WERI-Rb-1 (cell line): Measurements from ENCODE around the gene LMO4.

Source experiments
- DNase-seq: peaks from one replicate; pipeline ENCODE4 v3.0.0-alpha.2; 2020
- H3K27ac ChIP-seq: fragments of 250-450 bp; sonication (Bioruptor Pico); 2 replicates; pipeline ENCODE4 v1.5.1; 2020; ENCODE audit warnings: mild to moderate bottlenecking, moderate library complexity
- H3K27me3 ChIP-seq: fragments of 250-450 bp; sonication (Bioruptor Pico); 2 replicates; pipeline ENCODE4 v1.5.1; 2021; ENCODE audit warnings: mild to moderate bottlenecking, low read depth, moderate library complexity; ENCODE audit not compliant: insufficient read depth, severe bottlenecking
- H3K36me3 ChIP-seq: fragments of 250-450 bp; sonication (Bioruptor Pico); 2 replicates; pipeline ENCODE4 v1.5.1; 2020; ENCODE audit warnings: mild to moderate bottlenecking, moderate library complexity
- H3K4me3 ChIP-seq: 2 replicates; pipeline ENCODE4 v1.5.1; 2011; ENCODE audit warnings: low read depth, mild to moderate bottlenecking, control low read depth, low read length
- H3K9me3 ChIP-seq: fragments of 250-450 bp; sonication (Bioruptor Pico); 2 replicates; pipeline ENCODE4 v1.5.1; 2021; ENCODE audit warnings: mild to moderate bottlenecking, moderate library complexity; ENCODE audit not compliant: severe bottlenecking
- TF ChIP-seq, protein P1 (sequence below): IDR thresholded peaks from 2 replicates; pipeline ENCODE4 v1.5.1; 2011; ENCODE audit warnings: low read depth, mild to moderate bottlenecking, control low read depth, inconsistent platforms, low read length

Gene LMO4

DNA sequence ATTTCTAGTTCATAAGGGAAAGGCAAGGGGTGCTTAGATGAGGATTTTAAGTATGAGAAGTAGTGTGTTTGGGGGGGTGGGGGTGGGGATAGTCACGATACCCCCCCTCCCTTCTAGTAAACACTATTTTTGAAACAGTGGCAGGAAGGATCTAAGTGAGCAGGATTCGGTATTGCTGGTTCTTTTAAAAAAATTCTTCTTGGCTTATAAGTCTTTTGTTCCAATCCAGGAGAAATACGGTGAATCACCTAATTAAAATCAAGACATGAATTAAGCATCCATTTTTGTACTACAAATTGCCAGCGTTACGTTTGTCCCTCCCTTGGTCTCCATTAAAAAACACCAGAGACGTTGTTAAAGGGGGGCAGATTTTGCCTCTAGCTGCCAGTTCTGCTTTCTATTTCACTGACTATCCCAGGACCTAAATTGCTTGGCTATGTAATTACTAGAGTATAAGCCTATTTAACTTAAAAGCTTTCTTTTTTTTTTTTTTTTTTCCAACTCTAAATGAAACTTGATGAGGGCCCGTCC, 911 bp downstream of the LMO4 start:
- no peaks in the 10 kb centered on the region for H3K9me3 ChIP-seq
- no peak for DNase-seq
- H3K27ac ChIP-seq = peak overlapping the region; percentile 78
- TF ChIP-seq, protein P1, sequence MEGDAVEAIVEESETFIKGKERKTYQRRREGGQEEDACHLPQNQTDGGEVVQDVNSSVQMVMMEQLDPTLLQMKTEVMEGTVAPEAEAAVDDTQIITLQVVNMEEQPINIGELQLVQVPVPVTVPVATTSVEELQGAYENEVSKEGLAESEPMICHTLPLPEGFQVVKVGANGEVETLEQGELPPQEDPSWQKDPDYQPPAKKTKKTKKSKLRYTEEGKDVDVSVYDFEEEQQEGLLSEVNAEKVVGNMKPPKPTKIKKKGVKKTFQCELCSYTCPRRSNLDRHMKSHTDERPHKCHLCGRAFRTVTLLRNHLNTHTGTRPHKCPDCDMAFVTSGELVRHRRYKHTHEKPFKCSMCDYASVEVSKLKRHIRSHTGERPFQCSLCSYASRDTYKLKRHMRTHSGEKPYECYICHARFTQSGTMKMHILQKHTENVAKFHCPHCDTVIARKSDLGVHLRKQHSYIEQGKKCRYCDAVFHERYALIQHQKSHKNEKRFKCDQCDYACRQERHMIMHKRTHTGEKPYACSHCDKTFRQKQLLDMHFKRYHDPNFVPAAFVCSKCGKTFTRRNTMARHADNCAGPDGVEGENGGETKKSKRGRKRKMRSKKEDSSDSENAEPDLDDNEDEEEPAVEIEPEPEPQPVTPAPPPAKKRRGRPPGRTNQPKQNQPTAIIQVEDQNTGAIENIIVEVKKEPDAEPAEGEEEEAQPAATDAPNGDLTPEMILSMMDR = no peak
- H3K27me3 ChIP-seq = no peaks in the 10 kb centered on the region
- peak overlapping the region; percentile 87 for H3K4me3 ChIP-seq
- H3K36me3 ChIP-seq = peaks cover 29% of the 10 kb centered on the region

DNA sequence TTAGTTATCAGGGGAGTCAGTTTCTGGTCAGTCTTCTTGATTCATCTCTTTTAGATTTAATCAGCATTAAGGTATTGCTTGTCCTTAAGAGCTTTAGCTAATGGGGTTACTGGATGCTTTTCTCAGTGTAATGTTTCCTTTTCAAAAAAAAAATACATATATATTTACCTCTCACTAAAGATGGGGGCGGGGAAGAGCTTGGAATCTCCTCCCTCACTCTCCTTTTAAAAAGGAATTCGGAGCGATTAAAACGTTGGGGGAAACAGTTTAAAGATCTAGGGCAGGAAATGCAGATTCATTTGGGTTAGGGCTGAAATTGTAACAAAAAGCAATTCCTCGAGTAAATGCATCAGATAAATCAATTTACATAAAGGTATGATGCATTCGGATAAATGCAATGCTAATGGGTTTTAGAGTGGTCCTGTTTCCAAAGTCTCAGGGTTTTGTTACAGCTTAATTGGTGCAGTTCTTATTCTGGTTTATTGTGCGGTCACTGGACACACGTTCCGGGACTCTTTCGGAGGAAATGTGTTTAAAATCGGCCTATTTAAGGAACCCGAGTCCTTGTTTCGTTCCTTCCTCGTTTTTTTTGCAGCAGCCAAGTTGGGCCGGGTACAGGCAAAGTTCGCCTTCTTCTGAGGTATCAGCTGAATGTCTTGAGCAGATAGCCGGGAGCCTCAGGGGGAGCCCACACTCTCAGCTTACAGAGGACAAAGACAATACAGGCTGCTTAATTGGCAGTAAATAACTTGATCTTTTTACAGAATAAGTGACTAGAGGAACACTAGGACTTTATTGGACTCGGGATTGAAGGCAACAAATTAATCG, 1.6 kb downstream of the LMO4 start:
- peak overlapping the region; percentile 78 for H3K27ac ChIP-seq
- no peaks in the 10 kb centered on the region for H3K27me3 ChIP-seq
- peak overlapping the region; percentile 87 for H3K4me3 ChIP-seq
- peak; percentile 59 for DNase-seq
- no peaks in the 10 kb centered on the region for H3K9me3 ChIP-seq
- peaks cover 30% of the 10 kb centered on the region for H3K36me3 ChIP-seq
- TF ChIP-seq, protein P1 = no peak

DNA sequence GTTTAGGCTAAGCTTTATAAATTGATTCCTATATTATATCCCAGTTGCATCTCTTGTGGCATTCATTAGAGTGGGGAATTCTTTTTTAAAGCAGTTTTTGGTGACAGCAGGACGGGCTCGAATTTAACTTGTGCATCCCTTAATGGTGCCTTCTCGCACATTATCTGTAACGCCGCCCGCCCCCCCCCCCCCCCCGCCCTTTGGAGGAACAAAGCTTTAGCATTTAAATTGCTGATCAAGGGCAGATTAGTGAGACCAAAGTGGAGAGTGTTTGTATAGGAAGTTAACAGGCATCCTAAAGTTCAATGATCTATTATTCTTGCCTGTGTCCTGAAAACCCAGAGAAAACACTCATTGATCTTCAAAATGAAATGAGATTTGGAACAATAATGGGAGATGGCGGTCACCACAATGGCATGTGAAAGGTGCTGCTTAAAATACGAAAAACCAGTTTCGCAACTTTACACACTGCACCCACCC, 2.2 kb downstream of the LMO4 start:
- no peak for DNase-seq

DNA sequence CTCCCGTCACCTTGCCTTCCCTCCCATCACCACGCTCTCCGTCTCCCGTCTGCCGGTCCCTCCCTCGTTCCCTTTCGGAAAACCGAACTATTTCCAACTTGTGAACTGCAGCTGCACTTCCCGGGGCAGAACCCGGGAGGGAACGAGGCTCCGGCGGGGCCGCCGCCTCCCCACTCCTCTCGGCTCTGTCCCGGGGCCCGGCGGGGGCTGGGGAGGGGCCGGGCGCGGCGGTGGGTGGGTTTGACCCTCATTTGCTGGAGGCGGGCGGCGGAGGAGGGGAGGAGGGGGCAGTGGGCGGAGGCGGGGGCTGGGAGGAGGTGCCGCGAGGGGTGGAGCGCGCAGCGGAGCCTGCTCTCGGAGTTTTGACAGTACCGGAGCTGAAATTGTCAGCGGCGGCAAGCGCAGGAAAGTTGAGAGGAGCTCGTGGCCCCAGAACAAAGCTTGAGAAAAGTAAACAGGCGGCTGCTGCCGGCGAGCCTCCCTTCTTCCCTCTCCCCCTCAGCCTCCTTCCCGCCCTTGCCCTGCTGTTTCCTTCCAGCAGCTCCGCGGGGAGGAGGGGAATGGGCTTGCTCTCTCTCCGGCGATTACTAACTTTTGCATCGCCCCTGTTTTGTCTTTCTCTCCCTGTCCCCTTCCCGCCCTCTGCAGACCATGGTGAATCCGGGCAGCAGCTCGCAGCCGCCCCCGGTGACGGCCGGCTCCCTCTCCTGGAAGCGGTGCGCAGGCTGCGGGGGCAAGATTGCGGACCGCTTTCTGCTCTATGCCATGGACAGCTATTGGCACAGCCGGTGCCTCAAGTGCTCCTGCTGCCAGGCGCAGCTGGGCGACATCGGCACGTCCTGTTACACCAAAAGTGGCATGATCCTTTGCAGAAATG, 2.9 kb downstream of the LMO4 start:
- Histone ChIP-seq H3K4me3 (peak overlapping the region; percentile 87), H3K36me3 (peaks cover 37% of the 10 kb centered on the region), H3K27ac (peak overlapping the region; percentile 92), H3K27me3 (no peaks in the 10 kb centered on the region), H3K9me3 (no peaks in the 10 kb centered on the region)
- TF ChIP-seq, protein P1 = 0 out of 2 replicates have a peak, but pooled peaks have one; percentile 9
- DNase-seq = peak; percentile 89

More for the DNA sequence above, 2.2 kb downstream of the LMO4 start:
- Histone ChIP-seq H3K4me3 (peak overlapping the region; percentile 87), H3K27ac (peak overlapping the region; percentile 92), H3K36me3 (peaks cover 30% of the 10 kb centered on the region), H3K9me3 (no peaks in the 10 kb centered on the region), H3K27me3 (no peaks in the 10 kb centered on the region)
- TF ChIP-seq, protein P1 = no peak

DNA sequence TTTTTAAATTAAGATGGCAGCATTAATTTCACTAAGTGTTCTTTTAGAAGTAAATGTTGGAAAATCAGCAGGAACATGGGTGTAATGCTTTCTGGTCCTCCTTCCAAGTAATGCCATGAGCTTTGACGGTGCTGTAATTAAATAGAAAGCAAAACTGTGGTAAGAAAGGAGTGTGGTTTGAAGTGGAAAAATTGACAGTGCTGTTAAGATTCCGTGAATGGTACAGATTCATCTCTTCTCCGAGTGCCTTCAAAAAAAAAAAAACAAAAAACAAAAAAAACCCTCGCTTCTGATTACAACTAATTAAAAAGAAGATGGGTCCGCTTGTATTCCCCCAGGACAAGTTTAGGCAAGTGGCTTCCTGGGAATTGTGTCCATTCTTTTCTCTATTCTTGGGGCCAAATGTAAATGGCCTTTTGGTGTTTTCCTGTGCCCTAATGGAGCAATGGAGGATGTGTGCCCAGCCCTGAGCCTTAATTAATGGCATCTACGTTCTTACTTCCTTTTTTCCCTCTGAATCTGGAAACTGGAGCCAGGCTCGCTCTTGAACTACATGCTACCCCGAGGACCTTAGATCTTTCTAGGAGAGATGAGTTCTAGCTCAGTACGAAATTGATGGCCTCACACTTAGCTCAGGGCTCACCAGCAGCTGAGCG, 5.1 kb downstream of the LMO4 start:
- peaks cover 58% of the 10 kb centered on the region for H3K36me3 ChIP-seq
- H3K27ac ChIP-seq = peak overlapping the region; percentile 92
- no peaks in the 10 kb centered on the region for H3K9me3 ChIP-seq
- TF ChIP-seq, protein P1 = no peak
- DNase-seq = no peak
- H3K4me3 ChIP-seq = peak overlapping the region; percentile 87
- H3K27me3 ChIP-seq = no peaks in the 10 kb centered on the region
